A549 (cell line): ENCODE data around the gene BABAM2. TPM values are rescaled to one million over a fixed set of nuclear protein-coding genes. Genes with fewer than 3 reads are reported as not detected.

Experiments used
- ATAC-seq, 2 experiments: fragments of 200-7000 bp in 1 of 2; fragments of >200 bp in 1 of 2; cut with Nextera tagmentation in 1 of 2; cut with Tn5 transposase in 1 of 2; 3 replicates each; pipeline versions ENCODE4 v1.8.0 to v1.9.1; 2018 to 2020; ENCODE audit warnings: mild to moderate bottlenecking in 1 of 2, moderate library complexity in 1 of 2
- CTCF ChIA-PET: fragments of 300-600 bp; sonication (Branson Sonifier 250); formaldehyde crosslinking; extraction: SDS; loops from one replicate; lab custom pipeline; 2021; ENCODE audit warnings: antibody characterized with exemption, inconsistent platforms; lab: Yijun Ruan, JAX
- POLR2A ChIA-PET: fragments of 350-600 bp; formaldehyde crosslinking; extraction: SDS; loops from one replicate; lab custom pipeline; 2021; ENCODE audit warnings: antibody characterized with exemption, inconsistent platforms; lab: Yijun Ruan, JAX
- DNase-seq, 2 experiments: peaks; one replicate each; pipeline versions ENCODE4 v3.0.0 to v3.0.0-alpha.2; 2011 to 2016; ENCODE audit warnings: low read depth in 1 of 2, low spot score in 1 of 2
- FAIRE-seq: peaks from 2 replicates; lab custom pipeline; 2011; peaks lifted over from hg19 to GRCh38; lab: Jason Lieb, UNC
- H3K27ac ChIP-seq, 2 experiments: fragments of >200 bp; sonication (Bioruptor Twin); formaldehyde crosslinking; 3 replicates each; pipeline ENCODE4 v1.5.1; 2016 to 2017
- H3K4me1 ChIP-seq: fragments of >200 bp; sonication (Bioruptor Twin); formaldehyde crosslinking; 3 replicates; pipeline ENCODE4 v1.6.1; 2016
- H3K4me2 ChIP-seq: fragments of >200 bp; sonication (Bioruptor Twin); formaldehyde crosslinking; 3 replicates; pipeline ENCODE4 v1.6.1; 2016
- H3K4me3 ChIP-seq: fragments of >200 bp; sonication (Bioruptor Twin); formaldehyde crosslinking; 3 replicates; pipeline ENCODE4 v1.5.1; 2016
- H3K9me3 ChIP-seq: fragments of >200 bp; sonication (Bioruptor Twin); formaldehyde crosslinking; 3 replicates; pipeline ENCODE4 v1.6.1; 2016
- CBX2 ChIP-seq: fragments of 200-600 bp; sonication (generic); IDR thresholded peaks from 2 replicates; pipeline ENCODE4 v1.6.1; 2016; ENCODE audit warnings: low read depth, mild to moderate bottlenecking, borderline replicate concordance
- EHMT2 ChIP-seq: fragments of 200-600 bp; sonication (generic); IDR thresholded peaks from 2 replicates; pipeline ENCODE4 v1.6.1; 2016; ENCODE audit warnings: antibody characterized with exemption, low read depth, mild to moderate bottlenecking, moderate library complexity
- EP300 ChIP-seq, 2 experiments: fragments of >200 bp; sonication (Bioruptor Twin); formaldehyde crosslinking; IDR thresholded peaks; 2 replicates in 1 of 2; 3 replicates in 1 of 2; pipeline ENCODE4 v1.6.1; 2016 to 2017
- ESRRA ChIP-seq: fragments of 150-350 bp; IDR thresholded peaks from 2 replicates; pipeline ENCODE4 v1.6.1; 2014; ENCODE audit warnings: mild to moderate bottlenecking, low read length, borderline replicate concordance
- FOSL2 ChIP-seq, 2 experiments: fragments of 450-650 bp in 1 of 2; fragments of >200 bp in 1 of 2; sonication (Bioruptor Twin) in 1 of 2; formaldehyde crosslinking; IDR thresholded peaks; 2 replicates each; pipeline versions ENCODE4 v1.5.0 to v1.6.1; 2016 to 2020; ENCODE audit warnings: mild to moderate bottlenecking in 1 of 2, moderate library complexity in 1 of 2
- GATA3 ChIP-seq: IDR thresholded peaks from 2 replicates; pipeline ENCODE4 v1.6.1; 2012; ENCODE audit warnings: borderline replicate concordance
- JUN ChIP-seq, 2 experiments: fragments of >200 bp; sonication (Bioruptor Twin); formaldehyde crosslinking; IDR thresholded peaks; 2 replicates in 1 of 2; 3 replicates in 1 of 2; pipeline ENCODE4 v1.6.1; 2016 to 2017
- JUNB ChIP-seq: fragments of >200 bp; sonication (Bioruptor Twin); formaldehyde crosslinking; IDR thresholded peaks from 2 replicates; pipeline ENCODE4 v1.6.1; 2016
- KDM1A ChIP-seq: fragments of 200-600 bp; sonication (generic); IDR thresholded peaks from 2 replicates; pipeline ENCODE4 v1.6.1; 2016; ENCODE audit warnings: low read depth, mild to moderate bottlenecking
- KDM5A ChIP-seq: fragments of 200-600 bp; sonication (generic); IDR thresholded peaks from 2 replicates; pipeline ENCODE4 v1.6.1; 2016; ENCODE audit warnings: antibody characterized with exemption, mild to moderate bottlenecking
- MAFK ChIP-seq: fragments of 450-650 bp; IDR thresholded peaks from 2 replicates; pipeline ENCODE4 v1.6.1; 2014; ENCODE audit not compliant: partially characterized antibody
- MYC ChIP-seq: IDR thresholded peaks from 2 replicates; pipeline ENCODE4 v1.6.1; 2012; ENCODE audit warnings: mild to moderate bottlenecking, inconsistent platforms, low read length, improper control_type of control experiment, borderline replicate concordance
- NFE2L2 ChIP-seq: fragments of 150-350 bp; conservative IDR thresholded peaks from 2 replicates; pipeline ENCODE4 v1.6.1; 2014; ENCODE audit warnings: low read length
- NPAS2 ChIP-seq: fragments of 250-450 bp; sonication (Bioruptor Pico); IDR thresholded peaks from 2 replicates; pipeline ENCODE4 v1.8.0; 2022; ENCODE audit warnings: mild to moderate bottlenecking, moderate library complexity, borderline replicate concordance
- NR3C1 ChIP-seq: fragments of >200 bp; sonication (Bioruptor Twin); formaldehyde crosslinking; IDR thresholded peaks from 3 replicates; pipeline ENCODE4 v1.6.1; 2017
- PHF8 ChIP-seq: fragments of 200-600 bp; sonication (generic); IDR thresholded peaks from 2 replicates; pipeline ENCODE4 v1.6.1; 2016; ENCODE audit warnings: low read depth, mild to moderate bottlenecking, antibody characterized with exemption, moderate library complexity, borderline replicate concordance
- POLR2A ChIP-seq: IDR thresholded peaks from 2 replicates; pipeline ENCODE4 v1.6.1; 2012; ENCODE audit warnings: mild to moderate bottlenecking, low read length
- POLR2AphosphoS2 ChIP-seq: conservative IDR thresholded peaks from 2 replicates; pipeline ENCODE4 v1.6.1; 2012; ENCODE audit warnings: low read length, improper control_type of control experiment, inconsistent platforms
- RAD21 ChIP-seq, 2 experiments: fragments of >200 bp in 1 of 2; sonication (Bioruptor Twin) in 1 of 2; formaldehyde crosslinking in 1 of 2; IDR thresholded peaks in 1 of 2; conservative IDR thresholded peaks in 1 of 2; 2 replicates in 1 of 2; 3 replicates in 1 of 2; pipeline ENCODE4 v1.6.1; 2012 to 2018; ENCODE audit warnings: inconsistent platforms in 1 of 2
- SMC3 ChIP-seq: fragments of >200 bp; sonication (Bioruptor Twin); formaldehyde crosslinking; IDR thresholded peaks from 3 replicates; pipeline ENCODE4 v1.6.1; 2018; ENCODE audit warnings: inconsistent platforms
- SREBF2 ChIP-seq: fragments of 450-650 bp; IDR thresholded peaks from 2 replicates; pipeline ENCODE4 v1.6.1; 2014; ENCODE audit warnings: mild to moderate bottlenecking, moderate library complexity
- TP53 ChIP-seq: fragments of 250-450 bp; sonication (Bioruptor Pico); IDR thresholded peaks from 2 replicates; pipeline ENCODE4 v1.5.0; 2021; ENCODE audit warnings: mild to moderate bottlenecking, moderate library complexity
- ZC3H11A ChIP-seq: fragments of 450-650 bp; IDR thresholded peaks from 2 replicates; pipeline ENCODE4 v1.6.1; 2014; ENCODE audit warnings: antibody characterized with exemption, mild to moderate bottlenecking
- ZFP36 ChIP-seq: fragments of 450-650 bp; IDR thresholded peaks from 2 replicates; pipeline ENCODE4 v1.6.1; 2014; ENCODE audit warnings: borderline replicate concordance; ENCODE audit not compliant: partially characterized antibody
- ZSCAN20 ChIP-seq: fragments of 250-450 bp; sonication (Bioruptor Pico); IDR thresholded peaks from 2 replicates; pipeline ENCODE4 v1.8.0; 2022; ENCODE audit warnings: mild to moderate bottlenecking, moderate library complexity
- WGBS: methylation state at CpG from one replicate; pipeline ENCODE4 v1.1.6; 2017; ENCODE audit errors: missing lambda C conversion rate; 5-methylcytosine and 5-hydroxymethylcytosine counted together
- polyA plus RNA-seq, 4 experiments: library from polyadenylated mRNA; depleted of rRNA in 3 of 4; stranded (reverse); fragments of >200 nt; fragmentation: RNase III in 1 of 4; extraction: RNeasy Plus Mini Kit Qiagen cat#74134 plus additional on column Dnase treatment in 1 of 4; gene quantifications; 2 replicates in 3 of 4; 3 replicates in 1 of 4; pipeline ENCODE4 v1.2.3, GENCODE V29; 2011 to 2017
- TF ChIP-seq, protein P1 (sequence below): IDR thresholded peaks from 2 replicates; pipeline ENCODE4 v1.6.1; 2012
- TF ChIP-seq, protein P2 (sequence below): fragments of >200 bp; sonication (Bioruptor Twin); formaldehyde crosslinking; IDR thresholded peaks from 3 replicates; pipeline ENCODE4 v1.6.1; 2016
- TF ChIP-seq, protein P3 (sequence below): fragments of 250-450 bp; sonication (Bioruptor Pico); IDR thresholded peaks from 2 replicates; pipeline ENCODE4 v1.5.0; 2021; ENCODE audit warnings: mild to moderate bottlenecking, moderate library complexity, borderline replicate concordance
- TF ChIP-seq, protein P4 (sequence below): fragments of >200 bp; sonication (Bioruptor Twin); formaldehyde crosslinking; IDR thresholded peaks from 2 replicates; pipeline ENCODE4 v1.6.1; 2016
- TF ChIP-seq, protein P5 (sequence below): fragments of 450-650 bp; IDR thresholded peaks from 2 replicates; pipeline ENCODE4 v1.6.1; 2014; ENCODE audit warnings: antibody characterized with exemption

Gene BABAM2
- polyA plus RNA-seq, 2 of the 4 experiments (the other 2 are of a cell fraction), result 53.7 to 78.4 TPM

DNA sequence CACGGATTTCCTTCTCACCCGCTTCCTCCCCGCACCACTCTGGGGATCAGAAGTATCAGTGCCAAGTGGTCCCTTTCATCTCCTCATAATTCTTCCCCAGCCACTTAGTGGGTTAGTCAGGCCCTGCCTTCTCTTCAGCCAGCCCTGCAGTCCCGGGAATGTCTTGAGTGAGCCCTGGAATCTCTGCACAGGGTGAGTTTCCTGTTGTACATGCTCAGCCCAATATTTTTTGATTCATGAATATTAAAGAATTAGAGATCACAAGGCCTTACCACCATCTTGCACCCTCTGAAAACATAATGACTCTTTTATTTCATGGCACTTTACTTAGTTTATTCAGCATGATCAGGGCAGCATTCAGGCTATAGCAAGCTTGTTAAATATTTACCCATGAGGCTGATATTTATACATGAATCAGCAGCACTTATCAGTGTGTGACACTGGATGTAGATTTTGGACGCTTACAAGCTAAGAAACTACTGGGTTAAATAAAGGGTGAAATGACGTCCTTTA is 342.7 kb downstream of the BABAM2 start:
- Histone ChIP-seq H3K4me2 (peak overlapping the region; percentile 73), H3K4me1 (peaks cover 50% of the 10 kb centered on the region), H3K27ac (peak overlapping the region; percentile 81 to 86), H3K4me3 (peak overlapping the region; percentile 1; the same call in 1 of the 3 replicates), H3K9me3 (no peaks in the 10 kb centered on the region)
- peak; percentile 55 to 74 for DNase-seq
- peak; percentile 61; the same call in 1 of the 2 replicates for TF ChIP-seq JUNB
- TF ChIP-seq CBX2, result no peak
- TF ChIP-seq, protein P1, sequence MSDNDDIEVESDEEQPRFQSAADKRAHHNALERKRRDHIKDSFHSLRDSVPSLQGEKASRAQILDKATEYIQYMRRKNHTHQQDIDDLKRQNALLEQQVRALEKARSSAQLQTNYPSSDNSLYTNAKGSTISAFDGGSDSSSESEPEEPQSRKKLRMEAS, result peak; percentile 56; the same call in 1 of the 2 replicates
- TF ChIP-seq NR3C1, result no peak
- TF ChIP-seq KDM1A, result no peak
- no peak for TF ChIP-seq TP53 (CRISPR knock-in tag)
- TF ChIP-seq NPAS2 (CRISPR knock-in tag), result no peak
- peak; percentile 72 for TF ChIP-seq MAFK
- peak; percentile 22; the same call in 2 of the 3 replicates for TF ChIP-seq SMC3
- no peak for TF ChIP-seq POLR2AphosphoS2
- TF ChIP-seq EP300 (IDR thresholded peaks at IDR 0.05), result peak in 1 of 2 experiments; percentile 34; a peak in 1 of 5 replicates
- peak in 1 of 2 experiments; percentile 62; a peak in 4 of 5 replicates for TF ChIP-seq JUN (IDR thresholded peaks at IDR 0.05)
- peak; percentile 70; the same call in 1 of the 2 replicates for TF ChIP-seq GATA3
- no peak for TF ChIP-seq FOSL2 (IDR thresholded peaks at IDR 0.05)
- peak; percentile 34; the same call in 1 of the 2 replicates for TF ChIP-seq FOSL2 (CRISPR knock-in tag; IDR thresholded peaks at IDR 0.05)
- peak in 1 of 2 experiments; percentile 39; a peak in 2 of 5 replicates for TF ChIP-seq RAD21 (conservative IDR thresholded peaks at IDR 0.05 in 1 of 2, IDR thresholded peaks at IDR 0.05 in 1 of 2)
- TF ChIP-seq PHF8, result no peak
- TF ChIP-seq, protein P2, sequence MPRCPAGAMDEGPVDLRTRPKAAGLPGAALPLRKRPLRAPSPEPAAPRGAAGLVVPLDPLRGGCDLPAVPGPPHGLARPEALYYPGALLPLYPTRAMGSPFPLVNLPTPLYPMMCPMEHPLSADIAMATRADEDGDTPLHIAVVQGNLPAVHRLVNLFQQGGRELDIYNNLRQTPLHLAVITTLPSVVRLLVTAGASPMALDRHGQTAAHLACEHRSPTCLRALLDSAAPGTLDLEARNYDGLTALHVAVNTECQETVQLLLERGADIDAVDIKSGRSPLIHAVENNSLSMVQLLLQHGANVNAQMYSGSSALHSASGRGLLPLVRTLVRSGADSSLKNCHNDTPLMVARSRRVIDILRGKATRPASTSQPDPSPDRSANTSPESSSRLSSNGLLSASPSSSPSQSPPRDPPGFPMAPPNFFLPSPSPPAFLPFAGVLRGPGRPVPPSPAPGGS, result no peak
- no peak for TF ChIP-seq ZSCAN20 (CRISPR knock-in tag)
- no peak for TF ChIP-seq POLR2A
- FAIRE-seq, result peak; percentile 63
- ATAC-seq, result peak; percentile 84 to 92
- 1% methylated on average over 6 of the region's 6 CpGs for WGBS
- POLR2A ChIA-PET, result interaction anchor here (1.0 to 2.6 kb wide), 2 partner anchors 17 to 157 kb away, joined by 3 to 6 read pairs; no protein-coding TSS in a partner anchor
- CTCF ChIA-PET, result interaction anchor here (1.1 kb wide), 1 partner anchor 190 kb away, joined by 3 read pairs; no protein-coding TSS in a partner anchor

DNA sequence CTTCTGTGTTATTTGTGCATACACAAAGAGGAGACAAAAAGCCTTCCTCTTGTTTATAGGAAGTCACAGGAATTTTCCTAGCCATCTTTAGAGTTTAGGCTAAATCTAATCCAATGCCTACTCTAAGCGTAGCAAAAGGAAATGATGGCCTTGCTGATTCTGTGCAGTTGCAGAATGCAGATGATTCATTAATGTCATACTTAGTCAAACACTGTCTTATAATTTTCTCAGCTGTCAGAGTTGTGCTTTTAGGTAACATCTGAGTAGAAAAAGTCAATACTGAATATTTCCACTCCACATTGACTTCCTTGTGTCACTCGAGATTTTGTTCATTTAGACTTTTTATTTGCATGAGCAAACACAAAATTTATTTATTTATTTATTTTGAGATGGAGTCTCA is 344.3 kb downstream of the BABAM2 start:
- no peak for ATAC-seq
- WGBS, result 37% methylated on average over 2 of the region's 2 CpGs
- no peaks in the 10 kb centered on the region for H3K9me3 ChIP-seq
- peak; percentile 18 for FAIRE-seq
- CTCF ChIA-PET, result no interaction called here
- peaks cover 51% of the 10 kb centered on the region for H3K4me1 ChIP-seq
- no peak for TF ChIP-seq NFE2L2
- no peak for TF ChIP-seq FOSL2 (IDR thresholded peaks at IDR 0.05)
- peak; percentile 40 for TF ChIP-seq FOSL2 (CRISPR knock-in tag; IDR thresholded peaks at IDR 0.05)
- POLR2A ChIA-PET, result interaction anchor here (2.6 kb wide), 1 partner anchor 155 kb away, joined by 6 read pairs; no protein-coding TSS in a partner anchor
- H3K4me2 ChIP-seq, result peak overlapping the region; percentile 73
- H3K27ac ChIP-seq, result peak overlapping the region; percentile 81 to 86; a peak in 5 of 6 replicates
- no peak overlapping the region for H3K4me3 ChIP-seq
- no peak for DNase-seq

DNA sequence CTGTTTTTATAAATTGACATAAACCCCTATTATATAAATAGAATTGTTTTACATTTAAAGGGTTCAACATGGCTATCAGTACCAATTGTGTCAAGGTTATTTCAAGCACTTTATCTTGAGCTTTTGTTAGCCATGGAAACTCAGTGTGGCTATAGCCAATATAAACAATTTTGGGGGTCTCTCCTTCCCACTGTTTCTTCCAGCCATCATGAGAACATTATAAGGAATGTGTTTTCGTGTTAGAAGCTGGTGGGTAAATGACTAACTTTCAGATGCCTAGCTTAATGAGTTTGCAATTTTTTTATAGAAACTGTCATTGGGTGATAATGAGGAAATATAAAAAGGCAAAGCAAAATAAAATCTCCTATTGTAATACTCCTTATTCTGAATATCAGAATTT is 348.7 kb downstream of the BABAM2 start:
- 95% methylated on average over 1 of the region's 1 CpG for WGBS
- H3K4me1 ChIP-seq, result peaks cover 16% of the 10 kb centered on the region
- FAIRE-seq (no peak), DNase-seq (no peak), ATAC-seq (no peak)
- CTCF ChIA-PET, result interaction anchor here (1.3 to 1.8 kb wide), 3 partner anchors 8 to 34 kb away, joined by 3 to 9 read pairs (median 4); no protein-coding TSS in a partner anchor
- POLR2A ChIA-PET, result interaction anchor here (1.0 kb wide), 1 partner anchor 152 kb away, joined by 5 read pairs; no protein-coding TSS in a partner anchor
- H3K4me2 ChIP-seq, result no peak overlapping the region
- H3K27ac ChIP-seq, result no peak overlapping the region
- no peak overlapping the region for H3K4me3 ChIP-seq
- no peaks in the 10 kb centered on the region for H3K9me3 ChIP-seq
- TF ChIP-seq MAFK, result no peak
- TF ChIP-seq ZFP36, result no peak
- TF ChIP-seq KDM1A, result no peak
- no peak for TF ChIP-seq SREBF2
- TF ChIP-seq, protein P3, sequence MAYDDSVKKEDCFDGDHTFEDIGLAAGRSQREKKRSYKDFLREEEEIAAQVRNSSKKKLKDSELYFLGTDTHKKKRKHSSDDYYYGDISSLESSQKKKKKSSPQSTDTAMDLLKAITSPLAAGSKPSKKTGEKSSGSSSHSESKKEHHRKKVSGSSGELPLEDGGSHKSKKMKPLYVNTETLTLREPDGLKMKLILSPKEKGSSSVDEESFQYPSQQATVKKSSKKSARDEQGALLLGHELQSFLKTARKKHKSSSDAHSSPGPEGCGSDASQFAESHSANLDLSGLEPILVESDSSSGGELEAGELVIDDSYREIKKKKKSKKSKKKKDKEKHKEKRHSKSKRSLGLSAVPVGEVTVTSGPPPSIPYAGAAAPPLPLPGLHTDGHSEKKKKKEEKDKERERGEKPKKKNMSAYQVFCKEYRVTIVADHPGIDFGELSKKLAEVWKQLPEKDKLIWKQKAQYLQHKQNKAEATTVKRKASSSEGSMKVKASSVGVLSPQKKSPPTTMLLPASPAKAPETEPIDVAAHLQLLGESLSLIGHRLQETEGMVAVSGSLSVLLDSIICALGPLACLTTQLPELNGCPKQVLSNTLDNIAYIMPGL (CRISPR knock-in tag), result no peak
- no peak for TF ChIP-seq GATA3
- no peak for TF ChIP-seq KDM5A
- TF ChIP-seq EHMT2, result no peak
- no peak for TF ChIP-seq ESRRA
- TF ChIP-seq, protein P4, sequence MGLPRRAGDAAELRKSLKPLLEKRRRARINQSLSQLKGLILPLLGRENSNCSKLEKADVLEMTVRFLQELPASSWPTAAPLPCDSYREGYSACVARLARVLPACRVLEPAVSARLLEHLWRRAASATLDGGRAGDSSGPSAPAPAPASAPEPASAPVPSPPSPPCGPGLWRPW, result no peak
- TF ChIP-seq ZC3H11A, result no peak
- TF ChIP-seq MYC, result no peak
- TF ChIP-seq, protein P5, sequence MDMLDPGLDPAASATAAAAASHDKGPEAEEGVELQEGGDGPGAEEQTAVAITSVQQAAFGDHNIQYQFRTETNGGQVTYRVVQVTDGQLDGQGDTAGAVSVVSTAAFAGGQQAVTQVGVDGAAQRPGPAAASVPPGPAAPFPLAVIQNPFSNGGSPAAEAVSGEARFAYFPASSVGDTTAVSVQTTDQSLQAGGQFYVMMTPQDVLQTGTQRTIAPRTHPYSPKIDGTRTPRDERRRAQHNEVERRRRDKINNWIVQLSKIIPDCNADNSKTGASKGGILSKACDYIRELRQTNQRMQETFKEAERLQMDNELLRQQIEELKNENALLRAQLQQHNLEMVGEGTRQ, result no peak
- TF ChIP-seq POLR2A, result no peak
- TF ChIP-seq PHF8, result no peak
